A549 treated with CpdA at 1 μM for 4 hours (cell line): ENCODE results near the gene HCRT. TPM values are rescaled to one million over a fixed set of nuclear protein-coding genes. Genes with fewer than 3 reads are reported as not detected.

Source experiments
- total RNA-seq: library from RNA; stranded (reverse); fragments of 200-300 nt; extraction: Qiagen RNA extraction; gene quantifications from 5 replicates; pipeline ENCODE4 v1.2.3, GENCODE V29; 2022; ENCODE audit warnings: low read depth

Gene HCRT
- 0.10 TPM in 1 of 5 replicates, not detected in the others for total RNA-seq

GRCh38 chr17:42184713-42185620 is at the start of gene HCRT:
TSS of gene HCRT (minus strand) at chr17:42185452. CDS start at chr17:42185365, 87 bp downstream.

GRCh38 chr17:42193969-42194899 is 9.0 kb upstream of the HCRT start, which contains the start of gene GHDC:
TSS of gene GHDC (minus strand) at chr17:42194494. CDS start at chr17:42193581, 913 bp downstream.

GRCh38 chr17:42180922-42181850 is 4.1 kb downstream of the HCRT start, which contains the start of gene KCNH4:
TSS of gene KCNH4 (minus strand) at chr17:42181142. CDS start at chr17:42180945, 197 bp downstream.

Other genes starting within 250 kb of the HCRT start
- 57.9 to 75.9 TPM (median 71.3 TPM) in 5 replicates for gene CNP, start 218.7 kb downstream of the HCRT start, total RNA-seq
- 123 to 137 TPM (median 126 TPM) in 5 replicates for gene DNAJC7, start 168.0 kb downstream of the HCRT start, total RNA-seq
- gene NKIRAS2, start 165.4 kb downstream of the HCRT start, total RNA-seq: 45.2 to 51.0 TPM (median 46.7 TPM) in 5 replicates
- gene C17orf113, start 134.9 kb downstream of the HCRT start, total RNA-seq: 0.40 to 0.81 TPM (median 0.62 TPM) in 5 replicates
- 0.13 to 0.27 TPM (median 0.19 TPM) in 4 of 5 replicates, not detected in the other for gene ZNF385C, start 87.0 kb downstream of the HCRT start, total RNA-seq
- 0.12 to 0.50 TPM (median 0.44 TPM) in 5 replicates for gene DHX58, start 72.7 kb downstream of the HCRT start, total RNA-seq
- 39.6 to 57.8 TPM (median 55.5 TPM) in 5 replicates for gene KAT2A, start 64.1 kb downstream of the HCRT start, total RNA-seq
- not detected in 5 replicates for gene HSPB9, start 62.6 kb downstream of the HCRT start, total RNA-seq
- 230 to 266 TPM (median 264 TPM) in 5 replicates for gene RAB5C, start 30.5 kb downstream of the HCRT start, total RNA-seq
- gene KCNH4, start 4.3 kb downstream of the HCRT start, total RNA-seq: 0.28 to 0.61 TPM (median 0.49 TPM) in 5 replicates
- gene GHDC, start 9.0 kb upstream of the HCRT start, total RNA-seq: 14.2 to 22.4 TPM (median 20.2 TPM) in 5 replicates
- gene STAT5B, start 90.9 kb upstream of the HCRT start, total RNA-seq: 23.5 to 33.2 TPM (median 28.6 TPM) in 5 replicates
- 5.8 to 8.2 TPM (median 6.4 TPM) in 5 replicates for gene STAT5A, start 103.0 kb upstream of the HCRT start, total RNA-seq
- 82.9 to 90.0 TPM (median 84.6 TPM) in 5 replicates for gene STAT3, start 203.0 kb upstream of the HCRT start, total RNA-seq
- 423 to 509 TPM (median 462 TPM) in 5 replicates for gene CAVIN1, start 237.8 kb upstream of the HCRT start, total RNA-seq